HL-60 (cell line): ENCODE results near the gene GABBR2.

ENCODE experiments used
- DNase-seq, 2 experiments: peaks; one replicate each; pipeline ENCODE4 v3.0.0-alpha.2; 2010 to 2020; ENCODE audit warnings: low read depth in 1 of 2, low spot score in 1 of 2
- H3K27ac ChIP-seq: fragments of 250-450 bp; sonication (Bioruptor Pico); replicated peaks from 2 replicates; pipeline ENCODE4 v1.5.1; 2020; ENCODE audit warnings: mild to moderate bottlenecking, moderate library complexity
- H3K27me3 ChIP-seq: fragments of 250-450 bp; sonication (Bioruptor Pico); 2 replicates; pipeline ENCODE4 v1.5.1; 2021; ENCODE audit warnings: mild to moderate bottlenecking, moderate library complexity; ENCODE audit not compliant: insufficient read depth, poor library complexity, severe bottlenecking
- H3K4me3 ChIP-seq: replicated peaks from 2 replicates; pipeline ENCODE4 v1.5.1; 2011; ENCODE audit warnings: mild to moderate bottlenecking, control low read depth, low read length; ENCODE audit not compliant: insufficient read depth
- CTCF ChIP-seq: IDR thresholded peaks from one replicate; pipeline ENCODE4 v1.5.1; 2011; ENCODE audit warnings: low read length, control low read depth, inconsistent platforms; ENCODE audit not compliant: insufficient read depth
- GABPA ChIP-seq: IDR thresholded peaks from 2 replicates; pipeline ENCODE4 v1.6.1; 2012; ENCODE audit warnings: low read depth
- POLR2AphosphoS5 ChIP-seq: IDR thresholded peaks from 2 replicates; pipeline ENCODE4 v1.6.1; 2012; ENCODE audit warnings: low read depth
- SPI1 ChIP-seq: IDR thresholded peaks from 2 replicates; pipeline ENCODE4 v1.6.1; 2012; ENCODE audit warnings: low read depth, mild to moderate bottlenecking, borderline replicate concordance
- TF ChIP-seq, protein P1 (sequence below): IDR thresholded peaks from 2 replicates; pipeline ENCODE4 v1.6.1; 2012; ENCODE audit warnings: low read depth; ENCODE audit not compliant: insufficient replicate concordance

The GABBR2 gene

GRCh38 chr9:98318041-98318790, 390.5 kb downstream of the GABBR2 start:
- no peak overlapping the region for H3K4me3 ChIP-seq
- DNase-seq, result no peak
- no peaks in the 10 kb centered on the region for H3K27me3 ChIP-seq
- TF ChIP-seq, protein P1, sequence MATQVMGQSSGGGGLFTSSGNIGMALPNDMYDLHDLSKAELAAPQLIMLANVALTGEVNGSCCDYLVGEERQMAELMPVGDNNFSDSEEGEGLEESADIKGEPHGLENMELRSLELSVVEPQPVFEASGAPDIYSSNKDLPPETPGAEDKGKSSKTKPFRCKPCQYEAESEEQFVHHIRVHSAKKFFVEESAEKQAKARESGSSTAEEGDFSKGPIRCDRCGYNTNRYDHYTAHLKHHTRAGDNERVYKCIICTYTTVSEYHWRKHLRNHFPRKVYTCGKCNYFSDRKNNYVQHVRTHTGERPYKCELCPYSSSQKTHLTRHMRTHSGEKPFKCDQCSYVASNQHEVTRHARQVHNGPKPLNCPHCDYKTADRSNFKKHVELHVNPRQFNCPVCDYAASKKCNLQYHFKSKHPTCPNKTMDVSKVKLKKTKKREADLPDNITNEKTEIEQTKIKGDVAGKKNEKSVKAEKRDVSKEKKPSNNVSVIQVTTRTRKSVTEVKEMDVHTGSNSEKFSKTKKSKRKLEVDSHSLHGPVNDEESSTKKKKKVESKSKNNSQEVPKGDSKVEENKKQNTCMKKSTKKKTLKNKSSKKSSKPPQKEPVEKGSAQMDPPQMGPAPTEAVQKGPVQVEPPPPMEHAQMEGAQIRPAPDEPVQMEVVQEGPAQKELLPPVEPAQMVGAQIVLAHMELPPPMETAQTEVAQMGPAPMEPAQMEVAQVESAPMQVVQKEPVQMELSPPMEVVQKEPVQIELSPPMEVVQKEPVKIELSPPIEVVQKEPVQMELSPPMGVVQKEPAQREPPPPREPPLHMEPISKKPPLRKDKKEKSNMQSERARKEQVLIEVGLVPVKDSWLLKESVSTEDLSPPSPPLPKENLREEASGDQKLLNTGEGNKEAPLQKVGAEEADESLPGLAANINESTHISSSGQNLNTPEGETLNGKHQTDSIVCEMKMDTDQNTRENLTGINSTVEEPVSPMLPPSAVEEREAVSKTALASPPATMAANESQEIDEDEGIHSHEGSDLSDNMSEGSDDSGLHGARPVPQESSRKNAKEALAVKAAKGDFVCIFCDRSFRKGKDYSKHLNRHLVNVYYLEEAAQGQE, result no peak
- TF ChIP-seq GABPA (no peak), SPI1 (no peak), CTCF (no peak), POLR2AphosphoS5 (no peak)
- no peak overlapping the region for H3K27ac ChIP-seq

DNA sequence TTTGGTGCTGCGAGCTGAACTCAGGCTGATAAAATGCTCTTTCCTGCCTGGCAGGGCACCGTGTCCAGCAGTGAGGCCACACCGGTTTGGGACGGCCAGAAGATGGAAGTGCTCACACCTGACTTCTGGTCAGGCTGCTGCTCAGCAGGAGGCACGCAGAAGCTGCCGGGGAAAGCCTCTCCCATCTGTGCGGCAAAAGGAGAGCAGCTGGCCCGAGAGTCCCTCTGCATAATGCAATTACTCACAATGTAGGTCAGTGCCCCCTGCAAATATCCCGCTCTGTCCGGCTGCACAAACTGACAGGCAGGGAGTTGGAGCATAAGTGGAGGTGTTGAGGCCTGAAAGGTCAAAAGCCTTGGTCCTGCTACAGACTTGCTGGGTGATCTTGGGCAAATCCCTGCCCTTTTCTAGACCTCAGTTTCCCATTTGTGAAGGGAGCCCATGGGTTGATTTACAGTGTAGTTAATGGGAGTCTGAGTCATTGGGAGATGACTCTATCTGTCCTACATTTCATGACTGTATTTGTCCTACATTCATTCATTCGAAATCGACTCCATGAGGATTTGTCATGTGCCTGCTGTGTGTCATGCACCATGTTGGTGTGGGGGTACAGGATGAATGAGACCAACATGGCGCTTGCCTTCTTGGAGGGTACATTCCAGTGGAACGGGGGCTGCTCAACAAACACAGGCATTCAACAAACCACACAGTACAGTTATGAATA, 391.4 kb downstream of the GABBR2 start:
- no peak for DNase-seq
- TF ChIP-seq GABPA, result no peak
- Histone ChIP-seq H3K4me3 (no peak overlapping the region), H3K27ac (no peak overlapping the region), H3K27me3 (no peaks in the 10 kb centered on the region)

DNA sequence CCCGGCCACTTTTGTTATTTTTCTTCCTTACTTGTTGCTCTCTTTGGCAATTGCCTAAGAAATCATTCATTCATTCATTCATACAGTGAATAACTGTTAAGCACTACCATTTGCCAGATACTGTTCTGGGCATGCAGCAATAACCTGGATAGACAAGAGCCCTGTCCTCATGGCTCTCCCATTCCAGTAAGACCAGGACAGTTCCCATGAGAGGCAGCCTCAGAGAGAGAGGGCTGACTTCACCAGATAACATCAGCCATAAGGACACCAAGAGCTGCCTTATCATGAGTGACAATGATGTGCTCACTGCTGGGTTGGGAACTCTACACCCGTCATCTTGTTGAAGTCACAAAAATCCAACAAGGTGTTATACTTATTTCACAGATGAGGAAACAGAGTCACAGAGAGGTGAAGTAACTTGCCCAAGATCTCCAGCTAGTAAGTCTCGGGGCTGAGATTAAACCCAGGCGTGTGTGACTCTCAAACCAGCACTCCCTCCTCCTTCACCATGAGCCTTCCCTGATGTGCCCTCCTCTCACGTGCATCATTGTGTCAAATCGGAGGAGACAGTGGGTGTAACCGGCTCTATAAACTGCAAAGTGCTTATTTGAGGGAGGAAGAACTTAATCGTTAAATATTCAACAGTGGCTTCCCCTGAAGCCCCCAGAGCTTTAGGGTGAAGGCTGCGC, 392.1 kb downstream of the GABBR2 start:
- no peak for DNase-seq
- Histone ChIP-seq H3K27me3 (no peaks in the 10 kb centered on the region), H3K27ac (no peak overlapping the region), H3K4me3 (no peak overlapping the region)
- no peak for TF ChIP-seq CTCF
- no peak for TF ChIP-seq GABPA
- TF ChIP-seq, protein P1, result no peak
- no peak for TF ChIP-seq SPI1
- TF ChIP-seq POLR2AphosphoS5, result no peak

GRCh38 chr9:98315551-98316060, 393.1 kb downstream of the GABBR2 start:
- Histone ChIP-seq H3K4me3 (no peak overlapping the region), H3K27ac (no peak overlapping the region), H3K27me3 (no peaks in the 10 kb centered on the region)
- TF ChIP-seq, protein P1, result no peak
- TF ChIP-seq CTCF, result peak; percentile 75
- peak; percentile 28 to 84 for DNase-seq
